HG03342 (cell line): ENCODE measurements around the gene DHPS.
"Not testable (repeated sequence)": the region's sequence is repeated elsewhere in the genome, so short reads cannot be mapped to it uniquely, and the experiment has no call there.

ENCODE experiments used
- ATAC-seq: cut with Tn5 transposase; IDR thresholded peaks from one replicate; pipeline ENCODE4 v1.9.1; 2021; ENCODE audit warnings: mild to moderate bottlenecking, moderate library complexity; ENCODE audit not compliant: unreplicated experiment

DHPS gene

DNA sequence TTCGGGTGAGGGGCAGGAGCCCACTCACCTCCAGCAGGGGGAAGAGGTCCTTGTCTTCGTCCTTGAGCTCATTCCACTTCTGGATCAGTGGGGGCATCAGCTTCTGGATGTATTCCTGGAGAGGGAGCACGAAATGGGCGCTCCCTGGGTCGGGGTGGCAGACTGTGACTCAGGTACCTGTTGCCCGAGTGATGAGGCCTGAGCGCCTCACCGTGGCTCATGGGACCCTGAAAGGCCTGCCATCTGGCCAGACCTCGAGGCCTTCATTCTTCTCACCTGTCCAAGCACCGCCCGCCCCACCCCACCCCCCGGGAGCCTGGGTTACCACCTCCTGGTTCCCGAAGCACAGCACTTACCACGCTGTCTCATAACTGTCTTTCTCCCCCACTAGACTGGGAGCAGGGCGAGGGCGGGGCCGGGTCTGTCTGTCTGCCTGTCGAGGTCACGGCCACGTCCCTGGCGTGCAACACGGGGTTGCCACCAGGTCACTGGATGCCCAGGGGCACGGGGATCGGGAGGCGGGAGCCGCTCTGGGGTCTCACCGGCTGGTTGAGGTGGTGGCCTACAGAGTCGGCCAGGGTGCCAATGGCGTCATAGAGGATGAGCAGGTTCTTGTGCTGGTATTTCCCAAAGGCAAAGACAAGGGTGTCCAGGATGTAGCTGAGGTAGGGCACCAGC is 24.1 kb upstream of the DHPS start:
- no peak for ATAC-seq

DNA sequence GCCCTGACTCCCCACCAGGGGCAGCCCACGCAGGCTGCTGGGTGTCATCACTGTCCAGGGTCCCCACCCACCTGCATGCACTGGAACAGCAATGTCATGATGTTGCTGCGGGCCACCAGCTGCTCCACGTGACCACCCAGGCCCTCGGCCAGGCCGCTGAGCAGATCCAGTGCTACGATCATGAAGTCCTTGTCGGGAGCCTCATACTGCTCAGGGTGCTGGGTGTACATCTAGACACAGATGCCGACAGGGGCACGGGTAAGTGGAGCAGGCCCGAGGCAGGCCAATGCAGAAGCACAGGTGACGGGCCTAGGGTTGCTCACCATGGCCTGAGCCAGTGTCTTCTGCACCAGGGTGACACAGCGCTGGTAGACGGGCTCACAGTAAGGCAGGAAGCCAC is 23.5 kb upstream of the DHPS start:
- no peak for ATAC-seq

DNA sequence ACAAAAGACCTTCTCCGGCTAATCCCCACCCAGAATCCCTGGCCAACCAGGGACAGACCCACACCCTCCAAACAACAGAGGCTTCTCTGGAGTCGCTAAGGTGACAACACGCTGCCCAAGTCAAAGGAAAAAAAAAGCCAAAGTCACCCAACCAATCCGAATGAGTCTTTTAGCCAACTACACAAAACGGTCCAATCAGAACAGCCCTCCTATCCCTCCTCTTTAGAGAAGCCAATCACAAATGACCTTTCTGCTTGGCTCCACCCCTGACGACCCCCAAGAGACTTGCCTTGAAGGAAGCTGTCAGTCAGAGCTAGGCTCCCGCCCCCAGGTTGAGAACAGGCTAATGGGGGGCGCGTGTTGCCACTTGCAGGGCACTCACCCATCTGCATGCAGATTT is 21.4 kb upstream of the DHPS start:
- no peak for ATAC-seq

DNA sequence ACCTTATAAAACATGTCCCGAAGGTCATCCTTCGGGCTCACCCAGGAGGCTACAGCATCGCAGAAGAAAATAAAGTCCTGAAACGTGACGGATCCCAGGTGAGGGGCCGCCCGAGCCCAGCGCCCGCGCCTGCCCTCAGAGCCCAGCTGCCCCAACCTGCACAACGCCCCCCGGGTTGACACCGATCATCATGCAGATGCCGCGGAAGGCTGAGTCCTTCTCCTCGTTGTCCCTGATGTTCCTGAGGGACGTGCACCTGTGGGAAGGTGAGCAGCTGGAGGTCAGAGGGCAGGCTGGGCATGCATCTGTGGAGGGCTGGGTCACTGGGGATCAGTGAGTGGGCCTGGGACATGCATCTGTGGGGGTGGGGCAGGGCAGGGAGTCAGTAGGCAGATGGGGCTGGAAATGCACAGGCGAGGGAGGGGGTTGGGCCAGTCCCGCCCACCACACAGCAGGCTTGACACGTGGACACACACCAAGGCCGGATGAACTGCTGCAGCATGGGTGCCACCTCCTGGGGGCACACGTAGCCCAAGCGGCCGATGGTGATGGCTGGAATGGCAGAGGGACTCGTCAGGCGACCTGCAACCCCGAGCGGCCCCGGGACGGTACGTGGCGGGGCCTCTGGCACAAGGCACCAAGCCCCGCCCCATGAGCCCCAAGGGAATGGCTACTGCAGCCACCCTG is 20.1 kb upstream of the DHPS start:
- no peak for ATAC-seq

DNA sequence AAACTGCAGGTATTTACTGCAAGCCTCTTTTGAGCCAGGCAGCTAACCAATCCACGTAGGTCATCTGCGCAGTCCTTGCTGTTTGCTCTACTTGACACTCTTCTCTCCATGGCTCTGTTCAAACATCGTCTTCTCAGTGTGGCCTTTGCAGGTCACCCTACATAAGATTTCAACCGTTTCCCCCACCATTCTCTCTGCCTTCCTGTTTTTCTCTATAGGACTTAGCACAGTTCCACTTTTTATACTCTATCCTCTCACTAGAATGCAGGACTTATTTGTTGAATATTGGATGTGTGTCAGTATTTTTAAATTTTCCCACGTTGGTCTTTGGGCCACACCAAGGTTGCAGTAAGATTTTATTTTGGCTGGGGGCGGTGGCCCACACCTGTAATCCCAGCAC is 16.5 kb upstream of the DHPS start:
- ATAC-seq, result no peak

DNA sequence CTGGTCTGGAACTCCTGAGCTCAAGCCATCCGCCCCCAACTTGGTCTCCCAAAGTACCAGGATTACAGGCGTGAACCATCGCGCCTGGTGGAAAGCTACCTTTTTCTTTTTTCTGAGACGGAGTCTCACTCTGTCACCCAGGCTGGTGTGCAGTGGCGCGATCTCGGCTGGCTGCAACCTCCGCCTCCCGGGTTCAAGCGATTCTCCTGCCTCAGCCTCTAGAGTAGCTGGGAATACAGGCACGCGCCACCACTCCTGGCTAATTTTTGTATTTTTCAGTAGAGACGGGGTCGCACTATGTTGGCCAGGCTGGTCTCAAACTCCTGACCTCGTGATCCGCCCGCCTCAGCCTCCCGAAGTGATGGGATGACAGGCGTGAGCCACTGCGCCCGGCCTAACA is 15.7 kb upstream of the DHPS start:
- not testable (repeated sequence) for ATAC-seq

DNA sequence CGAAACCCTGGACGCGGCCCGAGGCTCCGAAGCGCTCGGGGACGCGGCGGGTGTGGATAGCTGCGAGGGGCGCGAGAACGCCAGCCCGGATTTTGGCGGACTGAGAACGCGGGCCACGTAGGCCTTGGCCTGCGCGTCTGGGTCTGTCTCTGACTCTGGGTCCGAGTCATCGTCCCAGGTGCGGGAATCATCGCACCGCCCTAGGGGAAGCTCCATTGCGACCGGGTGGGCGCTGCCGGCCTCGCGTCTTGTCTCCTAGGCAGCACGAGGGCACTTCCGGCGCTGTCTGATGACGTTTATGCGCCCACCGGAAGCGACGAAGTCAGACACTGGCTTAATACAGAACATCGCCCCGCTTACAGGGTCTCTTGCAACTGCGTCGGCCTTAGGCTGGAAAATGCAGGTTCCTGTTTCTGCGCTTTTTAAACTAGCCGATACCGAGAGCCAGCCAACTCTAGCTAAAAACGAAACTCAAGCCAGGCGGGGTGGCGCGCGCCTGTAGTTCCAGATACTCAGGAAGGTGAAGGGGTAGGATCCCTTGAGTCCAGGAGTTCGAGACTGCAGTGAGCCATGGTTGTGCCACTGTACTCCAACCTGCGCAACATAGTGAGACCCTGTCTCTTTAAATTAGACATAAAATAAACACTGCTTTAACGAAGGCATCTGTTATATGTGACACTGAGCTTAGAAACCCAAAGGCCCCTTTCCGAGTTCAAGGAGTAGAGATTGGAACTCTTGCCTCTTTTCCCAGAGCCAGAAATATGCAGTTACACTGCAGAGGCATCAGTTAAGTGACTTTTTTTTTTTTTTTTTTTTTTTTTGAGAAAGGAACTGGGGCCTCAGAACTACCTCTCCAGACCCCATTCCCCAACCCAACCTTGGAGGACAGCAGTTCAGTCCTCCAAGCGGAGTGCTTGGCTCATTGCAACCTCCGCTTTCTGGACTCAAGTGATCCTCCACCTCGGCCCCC is 15.0 kb upstream of the DHPS start, which contains the start of gene FBXW9:
Gene FBXW9, minus strand, starts transcription at position 266 of the 970 bp plus-strand sequence. Its CDS starts 50 bp downstream, at position 216.
- ATAC-seq, result peak; percentile 72

DNA sequence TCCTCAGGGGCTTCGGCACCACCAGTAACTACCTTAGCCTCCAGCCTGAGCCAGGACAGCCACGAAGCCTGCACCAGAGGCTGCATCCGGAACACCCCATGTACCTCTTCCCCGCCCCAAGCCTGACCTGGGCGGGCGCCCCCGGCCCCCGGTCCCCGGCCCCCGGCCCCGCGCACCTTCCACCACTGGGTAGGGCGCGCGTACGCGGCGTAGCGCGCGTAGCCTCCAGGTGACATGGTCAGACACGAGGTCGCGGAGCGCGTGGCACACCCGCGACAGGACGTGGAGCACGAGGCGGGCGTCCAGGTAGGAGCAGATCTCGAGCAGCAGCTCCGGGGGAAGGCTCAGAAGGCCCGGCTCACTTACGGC is 14.3 kb upstream of the DHPS start:
- ATAC-seq, result peak; percentile 22

DNA sequence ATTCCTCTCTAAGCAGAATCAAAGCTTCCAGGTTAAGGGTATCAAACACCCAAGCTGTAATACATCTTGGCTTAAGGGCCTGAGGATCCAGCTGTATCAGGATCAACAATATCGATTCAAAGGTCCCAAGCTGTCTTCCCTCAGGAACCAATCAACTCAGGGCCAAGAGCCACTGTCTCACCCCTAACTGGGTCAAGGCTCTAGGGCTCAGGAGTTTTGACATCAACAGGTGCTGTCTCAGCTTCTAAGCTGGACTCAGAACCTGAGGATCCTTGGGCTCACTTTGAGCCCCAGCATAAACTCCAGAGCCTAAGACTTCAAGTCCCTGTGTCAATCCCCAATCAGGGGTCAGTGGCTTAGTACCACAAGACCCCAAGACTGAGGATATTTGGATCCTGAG is 13.8 kb upstream of the DHPS start:
- no peak for ATAC-seq

DNA sequence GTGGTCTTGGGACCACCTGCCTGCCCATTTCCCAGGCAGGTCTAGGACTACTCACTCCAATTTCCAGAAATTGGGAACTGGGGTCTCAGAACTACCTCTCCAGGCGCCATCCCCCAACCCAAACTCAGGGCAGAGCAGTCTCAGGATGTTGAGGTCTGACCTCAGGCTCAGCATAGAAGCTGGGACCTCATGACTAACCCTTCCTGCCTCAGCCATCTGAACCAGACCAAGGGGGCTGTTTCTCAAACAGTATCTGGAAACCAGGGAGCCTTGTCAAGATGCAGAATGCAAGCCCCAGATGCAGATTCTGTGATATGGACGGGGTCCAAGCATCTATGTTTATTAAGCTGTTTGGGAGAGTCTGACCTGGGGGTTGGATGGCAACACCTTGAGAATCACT is 13.4 kb upstream of the DHPS start:
- no peak for ATAC-seq

DNA sequence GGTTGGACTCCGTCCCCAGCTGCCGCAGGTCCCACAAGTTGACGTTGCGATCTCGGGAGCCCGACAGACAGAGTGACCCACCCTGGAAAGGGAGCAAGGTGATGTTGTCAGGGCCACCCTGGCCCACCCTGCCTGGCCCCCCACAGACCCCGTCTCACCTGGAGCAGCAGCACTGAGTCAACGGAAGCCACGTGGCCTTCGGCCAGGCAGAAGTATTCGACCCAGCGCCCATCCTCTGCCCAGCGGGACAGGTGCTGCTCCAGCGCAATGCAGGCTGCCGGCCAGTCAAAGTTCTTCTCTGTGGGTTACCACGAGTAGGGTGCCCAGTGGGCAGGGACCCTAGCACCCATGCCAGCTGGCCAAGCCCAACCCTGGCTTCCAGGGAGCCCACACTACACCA is 13.0 kb upstream of the DHPS start:
- no peak for ATAC-seq

DNA sequence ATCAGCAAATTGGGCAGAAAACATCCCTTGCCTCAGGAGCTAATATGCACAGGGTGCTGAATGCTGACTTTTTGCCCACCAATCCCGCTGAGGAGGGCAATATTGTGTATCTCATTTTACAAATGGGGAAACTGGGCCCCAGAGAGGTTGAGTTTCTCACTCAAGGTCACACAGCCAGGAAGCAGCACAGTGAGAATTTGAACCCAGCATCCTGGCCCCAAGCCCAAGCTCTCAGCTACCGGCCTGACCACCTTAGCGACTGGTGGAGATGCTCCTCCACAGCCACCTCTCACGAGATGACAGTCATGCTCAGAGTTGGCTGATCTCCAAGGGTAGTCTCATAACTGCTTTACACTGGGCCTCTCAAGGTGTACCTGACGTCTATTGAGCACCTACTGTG is 11.3 kb upstream of the DHPS start:
- no peak for ATAC-seq

DNA sequence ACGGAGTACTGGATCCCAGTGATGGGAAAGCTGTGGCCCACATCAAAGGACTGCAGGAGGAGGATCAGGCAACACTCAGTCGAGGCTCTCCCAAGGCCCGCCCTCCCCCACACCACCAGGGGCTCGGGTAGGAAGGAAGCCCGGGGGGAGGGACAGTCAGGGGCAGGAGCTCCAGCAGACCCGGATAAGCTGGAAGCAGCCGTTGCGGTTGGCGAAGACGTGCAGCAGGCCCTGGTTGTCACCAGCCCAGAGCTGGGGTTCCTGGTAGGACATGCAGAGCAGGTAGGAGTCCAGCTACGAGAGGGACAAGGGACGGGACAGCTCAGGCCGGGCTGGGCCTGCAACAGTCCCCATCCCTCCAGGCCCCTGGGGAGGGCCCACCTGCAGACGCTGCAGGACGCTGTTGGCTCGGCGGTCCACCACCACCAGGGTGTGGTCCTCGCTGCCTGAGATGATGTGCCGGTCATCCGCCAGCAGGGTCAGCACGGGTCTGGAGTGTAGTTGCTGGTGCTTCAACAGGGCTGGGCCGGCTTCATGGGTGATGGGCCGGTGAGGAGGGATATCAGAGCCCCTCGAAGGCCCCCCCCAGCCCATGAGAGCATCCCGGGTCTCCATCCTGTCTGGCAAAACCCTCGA is 8.0 kb upstream of the DHPS start:
- ATAC-seq, result no peak

DNA sequence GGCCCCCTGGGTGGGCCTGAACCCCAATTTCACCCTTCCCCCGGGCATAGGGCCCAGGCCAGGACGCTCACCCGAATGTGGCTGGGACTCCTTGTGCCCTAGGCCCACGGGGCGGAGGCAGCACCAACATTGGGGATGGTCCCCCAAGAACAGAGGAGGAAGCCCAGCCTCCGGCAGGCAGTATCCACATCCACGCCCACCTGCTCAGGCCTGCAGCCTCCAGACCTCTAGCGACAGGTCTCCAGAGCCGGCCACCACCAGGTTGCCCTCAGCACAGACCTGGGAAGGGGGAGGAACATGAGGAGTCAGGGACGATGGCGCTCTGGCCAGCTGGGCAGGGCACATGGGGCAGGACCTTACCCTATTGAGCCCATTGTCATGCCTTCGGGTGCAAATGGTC is 7.3 kb upstream of the DHPS start:
- no peak for ATAC-seq

DNA sequence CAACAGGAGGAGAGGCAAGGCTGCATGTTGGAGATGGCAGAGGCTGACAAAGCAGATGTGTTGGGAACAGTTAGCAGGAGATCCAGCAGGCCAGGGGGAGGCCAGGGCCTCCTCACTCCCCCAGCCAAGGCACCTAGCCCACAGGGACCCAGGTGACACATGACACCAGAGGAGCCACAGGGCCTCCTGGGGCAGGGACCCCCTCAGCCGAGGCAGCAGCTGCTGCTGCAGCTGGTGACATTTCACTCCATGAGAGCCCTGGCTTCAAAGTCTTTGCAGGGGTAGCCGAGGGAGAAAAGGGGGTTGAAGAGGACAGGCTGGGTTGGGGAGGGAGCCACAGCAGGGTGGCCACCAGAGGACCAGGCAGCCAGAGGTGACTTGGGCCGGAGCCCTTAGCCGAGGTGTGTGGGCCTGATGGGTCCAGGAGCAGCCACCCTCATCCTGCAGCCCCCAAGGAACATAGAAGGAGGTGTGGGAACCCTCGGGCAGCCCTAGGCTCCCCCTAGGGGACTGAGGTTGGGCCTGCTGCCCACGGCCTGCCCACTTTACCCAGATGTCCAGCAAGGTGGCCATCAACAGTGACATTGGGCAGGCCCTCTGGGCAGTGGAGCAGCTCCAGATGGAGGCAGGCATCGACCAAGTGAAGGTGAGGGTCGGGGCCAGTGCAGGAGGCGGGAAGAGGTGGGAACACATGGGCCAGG is 6.0 kb upstream of the DHPS start, which contains the start of gene GNG14:
Gene GNG14, plus strand, starts transcription at position 503 of the 701 bp plus-strand sequence. Its CDS starts 51 bp downstream, at position 554.
- no peak for ATAC-seq

DNA sequence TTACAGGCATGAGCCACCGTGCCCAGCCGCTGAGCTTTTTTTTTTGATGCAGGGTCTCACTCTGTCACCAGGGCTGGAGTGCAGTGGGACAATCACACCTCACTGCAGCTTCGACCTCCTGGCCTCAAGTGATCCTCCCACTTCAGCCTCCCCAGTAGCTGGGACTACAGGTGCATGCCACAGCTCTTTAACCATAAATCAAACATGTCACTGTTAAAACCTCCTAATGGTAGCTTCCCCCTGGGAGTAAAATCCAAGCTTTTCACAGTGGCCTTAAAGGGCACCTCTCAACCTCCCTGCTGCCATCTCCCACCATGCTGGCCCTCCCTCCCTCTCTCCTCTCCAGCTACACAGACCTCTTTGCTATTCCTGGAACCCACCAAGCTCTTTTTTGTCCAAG is 4.2 kb upstream of the DHPS start:
- no peak for ATAC-seq

DNA sequence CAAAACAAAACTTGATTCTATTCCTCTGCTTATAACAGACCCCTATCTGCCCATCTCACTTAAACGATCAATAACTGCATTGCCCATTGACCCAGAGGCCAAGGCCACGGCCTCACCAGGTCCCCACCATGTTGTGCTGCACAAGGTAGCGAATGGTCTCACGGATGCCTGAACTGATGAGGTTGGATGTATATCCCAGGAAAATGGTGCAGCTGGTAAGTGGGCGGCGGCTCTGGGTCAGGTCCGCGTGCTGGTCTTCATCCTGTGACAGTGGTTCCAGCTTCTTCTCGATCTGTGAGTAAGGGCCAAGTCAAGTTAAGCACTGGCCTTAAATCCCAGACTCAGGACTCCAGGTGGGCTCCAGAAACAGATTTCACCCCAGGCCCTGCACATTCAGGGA is 1.6 kb downstream of the DHPS start:
- no peak for ATAC-seq

DNA sequence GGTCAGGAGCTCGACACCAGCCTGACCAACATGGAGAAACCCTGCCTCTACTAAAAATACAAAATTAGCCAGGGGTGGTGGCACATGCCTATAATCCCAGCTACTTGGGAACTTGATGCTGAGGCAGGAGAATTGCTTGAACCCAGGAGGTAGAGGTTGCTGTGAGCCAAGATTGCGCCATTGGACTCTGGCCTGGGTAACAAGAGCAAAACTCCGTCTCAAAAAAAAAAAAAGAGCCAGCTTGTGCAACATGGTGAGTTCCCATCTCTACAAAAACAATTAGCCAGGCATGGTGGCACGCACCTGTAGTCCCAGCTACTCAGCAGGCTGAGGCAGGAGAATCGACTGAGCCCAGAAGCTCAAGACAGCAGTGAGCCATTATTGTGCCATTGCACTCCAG is 3.6 kb downstream of the DHPS start:
- ATAC-seq, result not testable (repeated sequence)

DNA sequence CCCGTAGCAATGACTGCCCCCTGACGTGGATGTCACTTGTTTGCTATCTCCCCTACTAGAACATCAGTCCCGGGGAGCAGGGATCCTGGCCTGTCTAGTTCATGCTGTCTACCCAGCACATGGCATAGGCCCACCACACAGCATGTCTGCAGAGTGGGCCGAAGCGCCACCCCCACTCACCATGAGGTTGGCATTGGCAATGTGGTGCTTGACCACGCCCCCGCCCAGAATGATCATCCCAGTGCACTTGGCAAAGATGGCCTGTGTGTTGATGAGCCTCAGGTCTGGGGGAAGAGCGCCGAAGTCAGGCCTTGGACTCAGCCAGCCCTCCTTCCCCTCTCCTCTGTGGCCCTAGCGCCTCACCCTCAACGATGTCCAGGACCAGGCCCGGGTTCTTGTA is 4.8 kb downstream of the DHPS start:
- ATAC-seq, result no peak

DNA sequence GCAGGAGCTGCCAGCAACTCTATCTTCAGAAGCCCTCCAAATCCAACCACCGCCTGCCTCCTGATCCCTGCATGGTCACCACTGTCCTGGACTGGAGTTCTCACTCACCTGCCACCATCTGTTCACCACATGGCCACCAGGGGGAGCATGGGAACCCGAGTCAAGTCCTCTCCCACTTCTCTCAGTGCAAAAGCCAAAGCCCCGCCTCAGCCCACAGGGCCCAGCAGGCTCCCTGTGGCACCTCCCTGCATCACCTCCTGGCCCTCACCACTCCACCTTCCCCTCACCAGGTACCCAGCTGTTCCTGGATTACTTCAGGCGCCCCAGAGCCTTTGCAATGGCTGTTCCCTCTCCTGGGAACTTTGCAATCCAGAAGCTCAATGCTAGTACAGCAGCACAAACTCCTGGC is 5.3 kb downstream of the DHPS start:
- ATAC-seq, result no peak
